SK-N-SH treated with all-trans-retinoic acid at 6 μM for 48 hours (cell line): ENCODE measurements around the gene JAKMIP1.

Source experiments
- ATAC-seq: fragments of 200-7000 bp; cut with Tn5 transposase; 3 replicates; pipeline ENCODE4 v1.9.1; 2020; ENCODE audit warnings: mild to moderate bottlenecking, moderate library complexity
- ARNTL ChIP-seq: fragments of 450-650 bp; formaldehyde crosslinking; IDR thresholded peaks from 2 replicates; pipeline ENCODE4 v1.5.0; 2020; ENCODE audit warnings: low read depth, mild to moderate bottlenecking, moderate library complexity, borderline replicate concordance
- BACH2 ChIP-seq: fragments of 250-450 bp; sonication (Bioruptor Pico); IDR thresholded peaks from 2 replicates; pipeline ENCODE4 v1.9.0; 2021; ENCODE audit warnings: mild to moderate bottlenecking, borderline replicate concordance
- CSDC2 ChIP-seq: fragments of 250-450 bp; sonication (Bioruptor Pico); IDR thresholded peaks from 2 replicates; pipeline ENCODE4 v1.5.0; 2020; ENCODE audit warnings: mild to moderate bottlenecking, moderate library complexity
- CSRNP3 ChIP-seq: fragments of 250-450 bp; sonication (Bioruptor Pico); IDR thresholded peaks from 2 replicates; pipeline ENCODE4 v1.5.1; 2021; ENCODE audit warnings: mild to moderate bottlenecking, moderate library complexity
- ESRRG ChIP-seq: fragments of 250-450 bp; sonication (Bioruptor Pico); IDR thresholded peaks from 2 replicates; pipeline ENCODE4 v1.6.1; 2021; ENCODE audit warnings: mild to moderate bottlenecking
- ISL1 ChIP-seq: fragments of 250-450 bp; sonication (Bioruptor Pico); IDR thresholded peaks from 2 replicates; pipeline ENCODE4 v2.1.2; 2022; ENCODE audit warnings: mild to moderate bottlenecking, moderate library complexity
- OSR1 ChIP-seq: fragments of 250-450 bp; sonication (Bioruptor Pico); IDR thresholded peaks from 2 replicates; pipeline ENCODE4 v1.8.0; 2022; ENCODE audit warnings: moderate library complexity, mild to moderate bottlenecking, inconsistent platforms
- PPARA ChIP-seq: fragments of 250-450 bp; sonication (Bioruptor Pico); IDR thresholded peaks from 2 replicates; pipeline ENCODE4 v1.5.0; 2020; ENCODE audit warnings: mild to moderate bottlenecking, borderline replicate concordance
- RARB ChIP-seq: fragments of 250-450 bp; sonication (Bioruptor Pico); IDR thresholded peaks from 2 replicates; pipeline ENCODE4 v1.8.0; 2021; ENCODE audit warnings: mild to moderate bottlenecking, moderate library complexity
- SNAI2 ChIP-seq: fragments of 250-450 bp; sonication (Bioruptor Pico); IDR thresholded peaks from 2 replicates; pipeline ENCODE4 v1.5.0; 2020; ENCODE audit warnings: mild to moderate bottlenecking, moderate library complexity
- TCF4 ChIP-seq: fragments of 250-450 bp; sonication (Bioruptor Pico); IDR thresholded peaks from 2 replicates; pipeline ENCODE4 v1.8.0; 2021; ENCODE audit warnings: mild to moderate bottlenecking, moderate library complexity, borderline replicate concordance
- TOX ChIP-seq: fragments of 250-450 bp; sonication (Bioruptor Pico); IDR thresholded peaks from 2 replicates; pipeline ENCODE4 v1.8.0; 2021; ENCODE audit warnings: mild to moderate bottlenecking, moderate library complexity, borderline replicate concordance
- ZC3H10 ChIP-seq: fragments of 250-450 bp; sonication (Bioruptor Pico); IDR thresholded peaks from 2 replicates; pipeline ENCODE4 v1.5.1; 2021; ENCODE audit warnings: mild to moderate bottlenecking, moderate library complexity
- ZFP3 ChIP-seq: fragments of 250-450 bp; sonication (Bioruptor Pico); IDR thresholded peaks from 2 replicates; pipeline ENCODE4 v1.5.0; 2020; ENCODE audit warnings: mild to moderate bottlenecking, moderate library complexity
- ZFP30 ChIP-seq: fragments of 450-650 bp; formaldehyde crosslinking; IDR thresholded peaks from 2 replicates; pipeline ENCODE4 v1.5.0; 2022; ENCODE audit warnings: mild to moderate bottlenecking, moderate library complexity
- ZNF565 ChIP-seq: fragments of 450-650 bp; formaldehyde crosslinking; conservative IDR thresholded peaks from 2 replicates; pipeline ENCODE4 v1.5.0; 2020; ENCODE audit warnings: low read depth, mild to moderate bottlenecking, moderate library complexity
- ZNF70 ChIP-seq: fragments of 450-650 bp; formaldehyde crosslinking; IDR thresholded peaks from 2 replicates; pipeline ENCODE4 v1.5.0; 2020; ENCODE audit warnings: mild to moderate bottlenecking, moderate library complexity
- ZNF8 ChIP-seq: fragments of 450-650 bp; formaldehyde crosslinking; IDR thresholded peaks from 2 replicates; pipeline ENCODE4 v1.5.0; 2020; ENCODE audit warnings: mild to moderate bottlenecking, moderate library complexity
- TF ChIP-seq, protein P1 (sequence below): fragments of 250-450 bp; sonication (Bioruptor Pico); IDR thresholded peaks from 2 replicates; pipeline ENCODE4 v1.5.1; 2020; ENCODE audit warnings: low read depth, mild to moderate bottlenecking, moderate library complexity
- TF ChIP-seq, protein P2 (sequence below): fragments of 250-450 bp; sonication (Bioruptor Pico); IDR thresholded peaks from 2 replicates; pipeline ENCODE4 v1.8.0; 2021; ENCODE audit warnings: low read depth, mild to moderate bottlenecking, moderate library complexity, borderline replicate concordance

Gene JAKMIP1

GRCh38 chr4:6059375-6059805 lies 141.0 kb downstream of the JAKMIP1 start:
- TF ChIP-seq ZNF70 (CRISPR knock-in tag) (no peak), ARNTL (CRISPR knock-in tag) (no peak), ESRRG (CRISPR knock-in tag) (no peak), CSRNP3 (CRISPR knock-in tag) (no peak), RARB (CRISPR knock-in tag) (no peak), TCF4 (no peak), BACH2 (CRISPR knock-in tag) (no peak), ZFP30 (no peak), TOX (CRISPR knock-in tag) (no peak), ZFP3 (CRISPR knock-in tag) (no peak), ZNF8 (CRISPR knock-in tag) (no peak), ISL1 (no peak), SNAI2 (CRISPR knock-in tag) (no peak), PPARA (CRISPR knock-in tag) (no peak), OSR1 (CRISPR knock-in tag) (no peak)
- ATAC-seq, result no peak

DNA sequence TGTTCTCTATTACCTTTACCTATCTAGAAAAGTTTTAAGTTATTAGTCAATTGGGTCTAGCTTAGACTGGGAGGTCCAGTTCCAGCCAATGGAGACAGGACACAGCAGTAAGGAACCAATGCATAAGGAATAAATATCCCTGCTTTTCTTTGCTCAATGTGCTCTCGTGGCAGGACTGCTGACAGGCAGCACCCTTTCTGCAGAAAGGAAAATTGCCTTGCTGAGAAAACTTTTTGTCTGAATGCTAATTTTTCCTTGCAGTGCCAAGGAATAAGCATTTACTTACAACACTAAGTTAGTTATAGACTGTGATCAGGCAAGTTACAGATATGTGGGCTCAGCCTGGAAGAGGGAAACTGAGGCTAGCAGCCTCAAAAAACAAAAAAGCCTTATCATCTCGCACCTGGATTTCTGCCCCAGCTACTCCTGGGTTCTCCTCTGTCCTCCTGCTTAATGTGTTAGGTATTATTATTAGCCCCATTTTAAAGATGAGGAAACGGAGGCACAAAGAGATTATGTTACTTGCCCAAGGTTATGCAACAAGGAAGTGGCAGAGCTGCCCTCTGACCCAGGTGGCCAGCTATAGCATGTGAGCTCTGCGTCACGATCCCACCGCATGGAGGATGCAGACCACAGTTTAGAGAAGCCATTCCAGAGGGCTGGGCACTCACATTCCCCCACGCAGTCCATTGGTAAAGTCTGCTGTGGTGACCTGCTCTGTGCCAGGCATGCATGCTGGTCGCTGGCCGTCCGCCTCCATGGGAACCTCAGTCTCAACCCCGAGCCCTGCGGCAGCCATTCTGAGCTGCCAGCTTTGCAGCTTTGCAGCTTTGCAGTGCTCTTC lies 141.6 kb downstream of the JAKMIP1 start:
- no peak for ATAC-seq
- TF ChIP-seq RARB (CRISPR knock-in tag), result no peak

GRCh38 chr4:6056976-6057766 lies 143.2 kb downstream of the JAKMIP1 start:
- TF ChIP-seq PPARA (CRISPR knock-in tag) (no peak), CSDC2 (CRISPR knock-in tag) (no peak), ZFP30 (no peak), ARNTL (CRISPR knock-in tag) (no peak), BACH2 (CRISPR knock-in tag) (no peak), ZFP3 (CRISPR knock-in tag) (no peak), RARB (CRISPR knock-in tag) (no peak), CSRNP3 (CRISPR knock-in tag) (no peak), TOX (CRISPR knock-in tag) (no peak), OSR1 (CRISPR knock-in tag) (no peak), ISL1 (no peak), SNAI2 (CRISPR knock-in tag) (no peak), ZNF70 (CRISPR knock-in tag) (no peak), ZC3H10 (no peak), ZNF565 (CRISPR knock-in tag) (no peak), ESRRG (CRISPR knock-in tag) (no peak)
- TF ChIP-seq, protein P1, sequence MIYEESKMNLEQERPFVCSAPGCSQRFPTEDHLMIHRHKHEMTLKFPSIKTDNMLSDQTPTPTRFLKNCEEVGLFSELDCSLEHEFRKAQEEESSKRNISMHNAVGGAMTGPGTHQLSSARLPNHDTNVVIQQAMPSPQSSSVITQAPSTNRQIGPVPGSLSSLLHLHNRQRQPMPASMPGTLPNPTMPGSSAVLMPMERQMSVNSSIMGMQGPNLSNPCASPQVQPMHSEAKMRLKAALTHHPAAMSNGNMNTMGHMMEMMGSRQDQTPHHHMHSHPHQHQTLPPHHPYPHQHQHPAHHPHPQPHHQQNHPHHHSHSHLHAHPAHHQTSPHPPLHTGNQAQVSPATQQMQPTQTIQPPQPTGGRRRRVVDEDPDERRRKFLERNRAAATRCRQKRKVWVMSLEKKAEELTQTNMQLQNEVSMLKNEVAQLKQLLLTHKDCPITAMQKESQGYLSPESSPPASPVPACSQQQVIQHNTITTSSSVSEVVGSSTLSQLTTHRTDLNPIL, result no peak
- TF ChIP-seq, protein P2, sequence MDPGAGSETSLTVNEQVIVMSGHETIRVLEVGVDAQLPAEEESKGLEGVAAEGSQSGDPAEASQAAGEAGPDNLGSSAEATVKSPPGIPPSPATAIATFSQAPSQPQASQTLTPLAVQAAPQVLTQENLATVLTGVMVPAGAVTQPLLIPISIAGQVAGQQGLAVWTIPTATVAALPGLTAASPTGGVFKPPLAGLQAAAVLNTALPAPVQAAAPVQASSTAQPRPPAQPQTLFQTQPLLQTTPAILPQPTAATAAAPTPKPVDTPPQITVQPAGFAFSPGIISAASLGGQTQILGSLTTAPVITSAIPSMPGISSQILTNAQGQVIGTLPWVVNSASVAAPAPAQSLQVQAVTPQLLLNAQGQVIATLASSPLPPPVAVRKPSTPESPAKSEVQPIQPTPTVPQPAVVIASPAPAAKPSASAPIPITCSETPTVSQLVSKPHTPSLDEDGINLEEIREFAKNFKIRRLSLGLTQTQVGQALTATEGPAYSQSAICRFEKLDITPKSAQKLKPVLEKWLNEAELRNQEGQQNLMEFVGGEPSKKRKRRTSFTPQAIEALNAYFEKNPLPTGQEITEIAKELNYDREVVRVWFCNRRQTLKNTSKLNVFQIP (CRISPR knock-in tag), result no peak
- no peak for ATAC-seq

DNA sequence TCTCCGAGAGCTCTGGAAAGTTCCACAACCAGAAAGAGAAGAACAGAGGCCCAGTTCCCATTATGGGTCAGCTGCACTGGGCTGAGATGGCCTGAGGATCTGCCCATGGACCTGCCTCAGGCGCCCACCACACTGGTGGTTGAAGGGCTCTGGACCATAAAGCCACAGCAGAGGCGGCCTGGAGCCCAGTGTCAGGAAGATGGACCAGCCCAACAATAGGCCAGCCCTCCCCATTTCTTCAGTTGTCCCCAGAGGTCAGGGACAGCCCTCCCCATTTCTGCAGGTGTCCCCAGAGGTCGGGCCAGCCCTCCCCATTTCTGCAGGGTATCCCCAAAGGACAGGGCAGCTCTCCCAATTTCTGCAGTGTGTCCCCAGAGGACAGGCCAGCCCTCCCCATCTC lies 144.9 kb downstream of the JAKMIP1 start:
- TF ChIP-seq PPARA (CRISPR knock-in tag), result no peak
- ATAC-seq, result no peak
